CD4-positive, alpha-beta T cell treated with Interleukin-17A for 1 hour (primary cell): ENCODE measurements around the gene KISS1R.
"Not testable (repeated sequence)": the region's sequence is repeated elsewhere in the genome, so short reads cannot be mapped to it uniquely, and the experiment has no call there.

ENCODE experiments used
- DNase-seq: peaks from one replicate; pipeline ENCODE4 v3.0.0-alpha.2; 2020

Gene KISS1R

DNA sequence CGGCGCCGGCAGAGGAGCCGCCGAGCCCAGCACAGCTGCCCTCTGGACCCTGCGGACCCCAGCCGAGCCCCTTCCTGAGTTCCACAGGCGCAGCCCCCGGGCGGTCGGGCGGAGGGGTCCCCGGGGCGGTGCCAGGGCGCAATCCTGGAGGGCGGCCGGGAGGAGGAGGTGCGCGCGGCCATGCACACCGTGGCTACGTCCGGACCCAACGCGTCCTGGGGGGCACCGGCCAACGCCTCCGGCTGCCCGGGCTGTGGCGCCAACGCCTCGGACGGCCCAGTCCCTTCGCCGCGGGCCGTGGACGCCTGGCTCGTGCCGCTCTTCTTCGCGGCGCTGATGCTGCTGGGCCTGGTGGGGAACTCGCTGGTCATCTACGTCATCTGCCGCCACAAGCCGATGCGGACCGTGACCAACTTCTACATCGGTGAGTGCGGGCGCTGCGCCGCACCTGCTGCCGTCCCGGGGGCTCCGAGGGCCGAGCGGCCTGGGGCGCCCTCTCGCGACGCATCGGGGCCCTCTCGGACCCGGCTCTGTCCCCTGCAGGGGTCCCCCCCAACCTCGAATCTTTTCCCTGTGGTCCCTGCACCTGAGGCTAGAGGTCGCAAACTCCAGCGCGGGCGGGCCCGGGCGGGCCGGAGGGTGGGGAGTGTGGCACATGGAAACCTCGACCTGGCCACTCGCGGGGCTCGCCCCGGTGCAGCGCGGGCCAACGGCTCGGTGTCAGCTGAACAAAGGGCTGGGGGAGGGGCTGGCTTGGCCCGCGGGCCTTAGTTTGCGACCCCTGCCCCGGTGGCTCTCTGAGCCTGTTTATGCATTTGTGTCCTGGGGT, at the start of gene KISS1R:
TSS of gene KISS1R (plus strand) at position 11 of the 829 bp plus-strand sequence. CDS start at position 181, 170 bp downstream.
- peak; percentile 59 for DNase-seq

DNA sequence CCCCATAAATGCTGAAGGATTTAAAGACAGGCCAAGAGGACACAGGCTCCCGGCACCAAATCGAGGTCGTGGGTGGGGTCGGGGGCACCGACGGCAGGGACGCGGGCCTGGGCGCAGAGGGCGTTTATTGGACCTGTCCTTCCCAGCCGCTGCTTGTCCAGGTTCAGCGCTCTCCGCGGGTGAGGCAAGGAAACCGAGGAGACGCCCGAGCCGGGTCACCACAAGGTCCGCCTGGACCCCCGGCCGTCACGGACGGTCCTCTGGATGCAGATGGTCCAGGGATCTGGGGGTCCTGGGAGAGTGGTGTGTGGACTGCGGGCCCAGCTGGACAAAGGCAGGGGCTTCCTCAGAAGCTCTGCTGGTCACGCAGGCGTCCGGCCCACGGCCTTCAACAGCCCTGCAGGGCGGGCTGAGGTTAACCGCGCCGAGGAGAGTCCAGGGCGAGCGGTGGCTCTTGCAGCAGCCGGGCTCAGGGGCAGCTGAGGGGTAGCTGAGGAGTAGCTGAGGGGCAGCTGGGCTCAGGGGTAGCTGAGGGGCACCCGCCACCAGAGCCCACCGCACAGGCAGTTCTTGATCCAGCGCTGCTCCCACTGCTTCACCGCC, 49.2 kb upstream of the KISS1R start:
- no peak for DNase-seq

- DNase-seq = no peak
These were observed 48.5 kb upstream of the KISS1R start for GRCh38 chr19:868458-869244.

GRCh38 chr19:869245-870177, 47.6 kb upstream of the KISS1R start:
- no peak for DNase-seq

DNA sequence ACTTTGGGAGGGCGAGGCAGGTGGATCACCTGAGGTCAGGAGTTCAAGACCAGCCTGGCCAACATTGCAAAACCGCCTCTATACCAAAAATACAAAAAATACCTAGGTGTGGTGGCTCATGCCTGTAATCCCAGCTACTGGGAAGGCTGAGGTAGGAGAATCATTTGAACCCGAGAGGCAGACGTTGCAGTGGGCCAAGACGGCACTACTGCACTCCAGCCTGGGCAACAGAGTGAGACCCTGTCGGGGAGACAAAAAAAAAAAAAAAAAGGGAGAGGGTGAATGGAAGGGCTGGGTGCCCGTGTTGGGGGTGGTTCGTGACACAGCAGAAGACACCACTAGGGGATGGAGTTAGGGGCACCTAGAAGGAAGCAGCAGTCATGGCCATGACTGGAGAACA, 46.8 kb upstream of the KISS1R start:
- DNase-seq = no peak

- no peak for DNase-seq
These were observed 46.2 kb upstream of the KISS1R start for GRCh38 chr19:870963-871401.

DNA sequence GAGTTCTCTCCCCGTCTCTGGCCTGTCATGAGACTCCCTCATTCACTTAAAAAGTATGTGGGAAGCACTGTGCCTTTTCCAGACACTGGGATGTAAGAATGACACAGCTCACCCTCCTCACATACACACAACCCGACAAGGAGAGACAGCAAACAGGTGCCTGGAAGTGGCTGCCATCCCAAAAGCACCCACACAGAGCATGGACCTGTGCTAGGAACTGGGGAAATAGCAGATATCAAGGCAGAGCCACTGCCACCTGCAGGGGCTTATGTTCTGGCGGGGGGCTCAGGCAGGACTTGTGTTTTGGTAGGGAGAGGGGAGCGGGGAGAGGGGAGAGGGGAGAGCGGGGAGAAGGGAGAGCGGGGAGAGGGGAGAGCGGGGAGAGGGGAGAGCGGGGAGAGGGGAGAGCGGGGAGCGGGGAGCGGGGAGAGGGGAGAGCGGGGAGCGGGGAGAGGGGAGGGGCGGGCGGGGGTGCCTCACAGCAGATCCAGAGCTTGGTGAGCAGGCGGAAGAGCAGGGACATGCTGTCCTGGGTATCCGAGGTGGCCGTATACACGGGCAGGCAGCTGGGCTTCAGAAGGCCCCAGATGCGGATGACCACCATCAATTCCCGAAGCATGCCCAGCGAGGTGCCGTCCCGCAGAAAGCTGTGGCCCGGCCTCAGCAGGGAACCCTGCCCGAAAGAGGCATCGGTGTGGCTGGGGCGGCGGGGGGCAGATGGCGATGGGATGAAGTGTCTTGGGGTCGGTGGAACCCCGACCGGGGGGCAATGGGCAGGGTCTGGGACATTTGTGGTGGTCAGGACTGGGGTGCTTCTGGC, 45.5 kb upstream of the KISS1R start:
- DNase-seq = no peak

GRCh38 chr19:872266-872951, 44.7 kb upstream of the KISS1R start:
- peak; percentile 90 for DNase-seq

GRCh38 chr19:873084-873483, 44.0 kb upstream of the KISS1R start:
- peak; percentile 92 for DNase-seq

DNA sequence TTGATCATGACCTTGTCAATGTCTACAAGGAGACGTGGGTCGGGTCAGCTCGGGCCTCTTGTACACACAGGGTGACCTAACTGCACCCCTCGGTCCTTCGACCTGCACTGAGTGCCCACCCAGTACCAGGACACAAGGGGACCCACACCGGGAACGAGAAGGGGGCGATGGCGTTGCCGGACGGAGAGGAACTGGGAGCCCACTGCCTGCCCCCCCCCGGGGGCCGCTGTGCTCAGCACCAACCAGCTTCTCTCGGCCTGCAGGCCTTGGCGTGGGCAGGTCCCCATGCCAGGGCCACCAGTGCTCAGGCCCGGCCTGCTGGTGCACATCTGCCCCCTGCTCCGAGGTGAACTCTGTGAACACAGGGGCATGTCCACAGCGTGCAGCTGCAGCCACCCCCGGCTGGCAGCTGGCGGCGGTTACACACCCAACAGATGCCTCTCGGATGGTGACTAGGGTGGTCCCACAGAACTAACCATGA, 43.5 kb upstream of the KISS1R start:
- no peak for DNase-seq

DNA sequence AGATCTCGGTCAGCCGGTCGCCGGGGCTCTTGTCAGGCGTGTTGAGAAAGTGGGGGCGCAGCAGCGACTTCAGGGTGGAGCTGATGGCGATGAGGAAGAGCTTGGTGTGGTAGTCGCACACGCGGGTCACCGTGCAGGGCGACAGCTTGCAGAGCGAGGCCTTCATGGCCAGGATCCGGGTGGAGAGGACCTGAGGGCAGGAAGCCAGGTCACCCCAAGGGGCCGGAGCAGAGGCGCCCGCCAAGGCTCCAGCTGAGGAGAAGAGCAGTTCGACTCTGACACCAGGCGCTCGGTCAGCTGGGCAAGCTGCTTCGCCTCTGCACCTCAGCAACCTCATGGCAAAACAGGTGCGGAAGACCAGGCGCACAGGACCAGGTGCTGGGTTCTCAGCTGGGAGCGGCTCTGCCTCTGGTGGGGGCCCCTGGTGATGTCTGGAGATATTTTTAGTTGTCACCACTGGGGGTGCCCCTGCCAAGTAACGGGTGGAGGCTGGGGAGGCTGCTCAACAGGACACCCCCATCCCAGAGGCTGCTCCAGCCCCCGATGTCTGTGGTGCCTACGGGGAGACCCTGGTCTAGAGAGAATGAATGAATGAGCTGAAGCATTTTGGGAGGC, 41.8 kb upstream of the KISS1R start:
- no peak for DNase-seq

GRCh38 chr19:876089-876488, 41.0 kb upstream of the KISS1R start:
- no peak for DNase-seq

DNA sequence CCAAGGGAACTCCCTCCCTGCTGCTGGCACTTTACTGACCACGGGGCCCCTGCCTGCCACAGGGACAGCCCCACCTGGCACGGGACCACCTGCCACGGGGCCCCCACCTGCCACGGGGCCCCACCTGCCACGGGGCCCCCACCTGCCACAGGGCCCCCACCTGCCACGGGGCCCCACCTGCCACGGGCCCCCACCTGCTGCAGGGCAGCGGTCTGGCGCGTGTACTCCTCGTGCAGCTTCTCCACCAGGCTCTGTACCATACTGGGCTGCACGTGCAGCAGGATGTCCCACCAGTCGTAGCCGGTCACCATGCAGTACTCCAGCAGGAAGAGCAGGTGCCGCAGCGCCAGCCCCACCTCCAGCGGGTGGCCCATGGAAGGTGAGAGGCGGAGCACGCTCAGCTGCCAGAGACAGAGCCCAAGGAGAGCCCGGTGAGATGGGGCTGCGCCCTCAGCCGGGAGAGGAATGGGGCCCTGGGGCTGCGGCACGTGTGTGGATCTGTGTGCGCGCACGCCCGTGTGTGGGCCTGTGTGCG, 40.3 kb upstream of the KISS1R start:
- no peak for DNase-seq

- DNase-seq = not testable (repeated sequence)
These were observed 39.0 kb upstream of the KISS1R start for GRCh38 chr19:877992-878660.

DNA sequence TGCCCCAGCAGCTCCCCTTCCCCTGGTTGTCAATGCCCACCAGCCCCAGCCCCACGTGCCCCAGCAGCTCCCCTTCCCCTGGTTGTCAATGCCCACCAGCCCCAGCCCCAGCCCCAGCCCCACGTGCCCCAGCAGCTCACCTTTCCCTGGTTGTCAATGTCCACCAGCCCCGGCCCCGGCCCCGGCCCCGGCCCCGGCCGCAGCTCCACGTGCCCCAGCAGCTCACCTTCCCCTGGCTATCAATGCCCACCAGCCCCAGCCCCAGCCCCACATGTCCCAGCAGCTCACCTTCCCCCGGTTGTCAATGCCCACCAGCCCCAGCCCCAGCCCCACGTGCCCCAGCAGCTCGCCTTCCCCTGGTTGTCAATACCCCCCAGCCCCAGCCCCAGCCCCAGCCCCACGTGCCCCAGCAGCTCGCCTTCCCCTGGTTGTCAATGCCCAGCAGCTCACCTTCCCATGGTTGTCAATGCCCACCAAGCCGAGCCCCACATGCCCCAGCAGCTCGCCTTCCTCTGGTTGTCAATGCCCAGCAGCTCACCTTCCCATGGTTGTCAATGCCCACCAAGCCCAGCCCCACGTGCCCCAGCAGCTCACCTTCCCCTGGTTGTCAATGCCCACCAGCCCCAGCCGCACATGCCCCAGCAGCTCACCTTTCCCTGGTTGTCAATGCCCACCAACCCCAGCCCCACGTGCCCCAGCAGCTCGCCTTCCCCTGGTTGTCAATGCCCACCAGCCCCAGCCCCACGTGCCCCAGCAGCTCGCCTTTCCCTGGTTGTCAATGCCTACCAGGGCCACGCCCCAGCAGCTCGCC, 38.2 kb upstream of the KISS1R start:
- not testable (repeated sequence) for DNase-seq

- no peak for DNase-seq
These were observed 37.3 kb upstream of the KISS1R start for GRCh38 chr19:879711-880438.

GRCh38 chr19:881385-882071, 35.6 kb upstream of the KISS1R start:
- no peak for DNase-seq
